NT2/D1 (cell line): ENCODE measurements around the gene ADORA2A.

Source experiments
- DNase-seq: peaks from one replicate; pipeline ENCODE4 v3.0.0-alpha.2; 2011; ENCODE audit warnings: low read depth, low spot score
- H3K27me3 ChIP-seq: 2 replicates; pipeline ENCODE4 v1.6.0; 2011; ENCODE audit warnings: mild to moderate bottlenecking; ENCODE audit not compliant: insufficient read length, insufficient read depth
- H3K36me3 ChIP-seq: 2 replicates; pipeline ENCODE4 v1.6.1; 2011; ENCODE audit warnings: mild to moderate bottlenecking, low read length, mixed read lengths; ENCODE audit not compliant: insufficient read depth, insufficient read length
- H3K4me1 ChIP-seq: 2 replicates; pipeline ENCODE4 v1.5.1; 2011; ENCODE audit not compliant: insufficient read depth, insufficient read length
- H3K4me3 ChIP-seq: 2 replicates; pipeline ENCODE4 v1.5.1; 2011; ENCODE audit warnings: low read depth; ENCODE audit not compliant: insufficient read length
- H3K9ac ChIP-seq: 2 replicates; pipeline ENCODE4 v1.6.0; 2011; ENCODE audit warnings: low read depth; ENCODE audit not compliant: insufficient read length
- H3K9me3 ChIP-seq: 2 replicates; pipeline ENCODE4 v1.5.1; 2011; ENCODE audit warnings: mild to moderate bottlenecking, low read length; ENCODE audit not compliant: insufficient read depth
- SUZ12 ChIP-seq: IDR thresholded peaks from 2 replicates; pipeline ENCODE4 v1.6.1; 2011; ENCODE audit not compliant: insufficient read length, insufficient read depth; ENCODE audit errors: extremely low read depth
- YY1 ChIP-seq: IDR thresholded peaks from 2 replicates; pipeline ENCODE4 v1.6.1; 2011; ENCODE audit not compliant: insufficient read length, insufficient read depth
- ZNF274 ChIP-seq: IDR thresholded peaks from 2 replicates; pipeline ENCODE4 v1.6.1; 2011; ENCODE audit warnings: mild to moderate bottlenecking, low read depth, low read length

The ADORA2A gene

DNA sequence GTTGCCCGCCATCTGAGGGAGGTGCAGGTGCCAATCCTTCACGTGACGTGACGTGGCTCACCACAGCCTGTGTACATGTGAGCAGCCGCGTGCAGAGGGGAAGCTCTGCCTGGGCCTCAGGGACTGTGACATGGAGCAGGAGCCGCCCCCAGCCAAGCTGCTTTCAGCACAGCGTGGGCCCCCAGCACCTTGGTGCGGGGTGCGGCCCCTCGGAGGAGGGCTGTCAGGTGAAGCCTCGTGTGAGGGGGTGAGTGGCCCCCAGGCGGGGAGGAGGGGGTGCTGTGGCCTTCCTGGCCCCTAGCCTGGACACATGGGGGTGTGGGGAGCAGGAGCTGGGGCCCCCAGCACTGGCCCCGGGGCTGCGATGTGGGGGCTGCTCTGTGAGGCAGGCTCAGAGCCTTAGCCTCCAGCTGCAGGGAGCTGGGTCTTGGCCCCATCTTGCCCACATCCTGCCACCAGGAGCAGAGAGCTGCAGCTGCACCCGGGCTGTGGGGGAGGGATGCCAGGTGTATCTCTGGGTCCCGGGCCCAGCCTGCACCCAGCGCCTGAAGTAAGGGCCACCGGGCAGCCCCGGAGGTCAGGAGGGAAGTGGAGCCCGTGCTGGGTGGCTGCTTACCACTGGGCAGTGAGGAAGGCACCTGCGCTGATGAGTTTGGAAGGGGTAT lies at the start of gene ADORA2A:
TSS of gene ADORA2A (plus strand) at position 100 of the 665 bp plus-strand sequence. CDS start 5,806 bp downstream, outside the sequence.
- H3K9ac ChIP-seq, result peak within 1 kb of the TSS; percentile 21
- no peak for TF ChIP-seq ZNF274
- TF ChIP-seq YY1, result no peak
- no peak for TF ChIP-seq SUZ12
- no peak within 1 kb of the TSS for H3K4me3 ChIP-seq
- DNase-seq, result no peak
- H3K36me3 ChIP-seq, result no peaks in the 10 kb centered on the region
- H3K4me1 ChIP-seq, result peaks cover 15% of the 10 kb centered on the region
- no peaks in the 10 kb centered on the region for H3K9me3 ChIP-seq
- peaks cover 11% of the 10 kb centered on the region for H3K27me3 ChIP-seq

DNA sequence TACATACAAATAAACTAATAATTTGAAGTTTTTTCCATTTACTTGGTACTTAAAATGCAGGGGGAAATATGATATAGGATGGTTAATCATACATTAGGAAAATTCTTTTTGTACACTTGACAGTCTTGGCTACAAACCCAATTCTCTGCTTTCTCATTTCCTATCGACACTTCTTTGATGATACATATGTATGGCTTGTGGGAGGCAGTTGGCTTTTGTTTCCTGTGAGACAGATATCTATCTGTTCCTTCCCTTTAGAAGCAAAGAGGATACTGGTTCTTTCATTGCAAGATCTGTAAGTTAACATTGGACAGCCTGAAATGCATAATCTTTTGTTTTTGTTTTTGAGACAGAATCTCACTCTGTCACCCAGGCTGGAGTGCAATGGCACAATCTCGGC lies 47.9 kb upstream of the ADORA2A start:
- no peaks in the 10 kb centered on the region for H3K9me3 ChIP-seq
- H3K9ac ChIP-seq, result no peak overlapping the region
- H3K27me3 ChIP-seq, result no peaks in the 10 kb centered on the region
- H3K36me3 ChIP-seq, result peaks cover 29% of the 10 kb centered on the region
- no peak overlapping the region for H3K4me3 ChIP-seq
- TF ChIP-seq ZNF274 (no peak), YY1 (no peak), SUZ12 (no peak)
- DNase-seq, result no peak
- no peaks in the 10 kb centered on the region for H3K4me1 ChIP-seq

DNA sequence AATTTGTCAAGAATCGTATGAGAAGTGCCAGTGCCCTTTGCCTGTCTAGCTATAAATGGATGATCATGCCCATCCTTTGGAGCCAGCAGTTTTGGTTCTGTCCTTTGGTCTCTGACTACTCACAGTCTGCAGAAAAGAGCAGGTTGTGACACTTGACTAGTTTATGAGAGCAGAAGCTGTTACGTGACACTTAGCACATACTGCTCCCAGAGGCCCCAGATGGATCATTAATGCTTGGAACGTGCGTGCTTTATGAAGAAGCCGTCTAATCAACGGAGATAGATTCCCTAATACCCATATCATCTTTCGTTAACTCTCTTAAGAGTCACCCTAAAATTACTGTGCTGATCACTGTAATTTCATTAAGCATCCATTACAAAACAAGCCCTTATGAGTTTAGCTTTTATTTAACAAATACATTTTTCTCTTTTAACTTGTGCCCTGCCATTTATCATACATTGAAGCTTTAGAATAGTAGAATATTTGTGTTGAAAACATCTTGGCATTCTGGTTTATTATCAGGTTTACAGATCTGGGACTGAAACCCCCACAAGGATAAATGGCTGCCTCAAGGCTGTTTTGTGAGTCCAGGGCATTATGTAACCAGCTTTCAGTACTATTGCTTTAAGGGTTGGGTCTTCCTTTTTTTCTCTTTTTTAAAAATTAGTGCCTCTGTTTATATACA lies 47.0 kb upstream of the ADORA2A start:
- Histone ChIP-seq H3K27me3 (no peaks in the 10 kb centered on the region), H3K4me3 (no peak overlapping the region), H3K9ac (no peak overlapping the region), H3K36me3 (peaks cover 26% of the 10 kb centered on the region), H3K4me1 (no peaks in the 10 kb centered on the region), H3K9me3 (no peaks in the 10 kb centered on the region)
- no peak for TF ChIP-seq SUZ12
- DNase-seq, result no peak

DNA sequence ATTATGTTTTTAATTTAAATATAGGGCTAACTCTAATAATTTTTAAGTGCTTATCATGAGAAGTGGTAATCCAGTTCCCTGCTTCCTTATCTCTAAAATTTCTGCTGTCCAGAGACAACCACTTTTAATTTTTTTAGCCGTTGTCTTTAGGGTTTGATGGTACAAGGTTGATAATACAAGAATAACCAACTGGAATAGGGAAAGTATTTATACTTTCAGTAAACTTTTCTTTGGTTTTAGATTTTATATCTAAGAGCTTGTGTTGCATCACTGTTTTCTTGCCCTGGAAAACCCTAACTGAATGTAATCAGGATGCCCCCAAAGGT lies 46.5 kb upstream of the ADORA2A start:
- no peak for TF ChIP-seq ZNF274
- TF ChIP-seq SUZ12, result no peak
- no peak for TF ChIP-seq YY1
- Histone ChIP-seq H3K27me3 (no peaks in the 10 kb centered on the region), H3K9ac (no peak overlapping the region), H3K36me3 (peaks cover 22% of the 10 kb centered on the region), H3K9me3 (no peaks in the 10 kb centered on the region), H3K4me3 (no peak overlapping the region), H3K4me1 (no peaks in the 10 kb centered on the region)
- DNase-seq, result no peak

DNA sequence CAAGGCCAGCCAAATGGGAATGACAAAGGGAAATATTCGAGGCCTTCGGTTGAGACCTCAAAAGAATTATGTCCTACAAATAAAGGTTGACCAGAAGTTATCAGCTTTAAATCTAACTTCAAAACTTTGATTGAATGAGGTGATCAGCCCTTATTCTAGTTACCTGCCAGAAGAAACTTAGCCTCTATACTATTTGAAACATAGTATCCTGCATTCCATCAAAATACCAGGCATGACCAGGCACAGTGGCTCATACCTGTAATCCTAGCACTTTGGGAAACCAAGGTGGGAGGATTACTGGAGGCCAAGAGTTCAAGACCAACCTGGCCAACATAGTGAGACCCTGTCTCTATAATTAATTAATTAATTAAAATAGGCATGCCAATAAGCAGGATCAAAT lies 44.3 kb upstream of the ADORA2A start:
- TF ChIP-seq ZNF274, result no peak
- H3K36me3 ChIP-seq, result peaks cover 12% of the 10 kb centered on the region
- no peaks in the 10 kb centered on the region for H3K9me3 ChIP-seq
- H3K4me1 ChIP-seq, result no peaks in the 10 kb centered on the region
- no peaks in the 10 kb centered on the region for H3K27me3 ChIP-seq
- no peak overlapping the region for H3K4me3 ChIP-seq
- no peak overlapping the region for H3K9ac ChIP-seq
- no peak for DNase-seq

DNA sequence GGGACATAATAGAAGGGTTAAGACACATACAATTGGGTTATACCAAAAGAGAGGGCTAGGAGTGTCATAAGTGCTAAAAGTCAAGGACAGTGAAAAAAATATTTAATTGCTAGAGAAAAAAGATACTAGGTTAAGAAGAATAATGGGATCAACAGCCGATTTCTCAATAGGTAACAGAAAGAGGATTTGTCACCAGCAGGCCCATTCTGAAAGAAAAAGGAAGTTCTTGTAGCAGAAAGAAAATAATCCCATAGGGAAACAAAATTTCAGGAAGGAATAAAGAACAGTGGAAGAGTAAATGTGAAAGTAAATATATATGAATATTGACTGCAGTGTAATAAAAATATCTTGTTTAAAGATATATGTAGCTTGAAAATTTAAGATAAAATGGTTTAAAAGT lies 43.3 kb upstream of the ADORA2A start:
- H3K27me3 ChIP-seq, result no peaks in the 10 kb centered on the region
- TF ChIP-seq YY1, result no peak
- H3K4me3 ChIP-seq, result no peak overlapping the region
- H3K4me1 ChIP-seq, result no peaks in the 10 kb centered on the region
- no peak for DNase-seq
- no peak overlapping the region for H3K9ac ChIP-seq
- peaks cover 12% of the 10 kb centered on the region for H3K36me3 ChIP-seq
- H3K9me3 ChIP-seq, result no peaks in the 10 kb centered on the region

DNA sequence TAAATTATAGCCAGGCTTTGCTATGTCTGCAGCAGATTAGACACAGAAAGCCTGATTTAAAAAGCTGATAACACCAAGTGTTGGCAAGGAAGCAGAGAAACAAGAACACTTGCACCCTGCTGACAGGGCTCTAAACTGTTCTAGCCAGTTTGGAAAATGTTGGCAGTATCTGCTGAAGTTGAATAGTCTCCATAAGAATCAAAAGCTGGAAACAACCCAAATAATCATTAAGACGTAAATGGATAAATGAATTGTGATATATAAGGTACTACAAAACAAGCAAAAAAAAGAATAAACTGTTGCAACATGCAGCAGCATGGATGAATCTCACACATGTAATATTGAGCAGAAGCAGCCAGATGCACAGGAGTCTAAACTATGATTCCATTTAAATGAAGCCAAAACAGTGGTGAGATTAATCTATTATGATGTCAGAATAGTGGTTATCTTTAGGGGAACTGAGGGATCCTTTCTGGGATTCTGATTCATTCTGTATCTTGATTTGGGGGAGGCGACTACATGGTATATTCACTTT lies 40.4 kb upstream of the ADORA2A start:
- Histone ChIP-seq H3K9ac (no peak overlapping the region), H3K4me3 (no peak overlapping the region), H3K4me1 (no peaks in the 10 kb centered on the region), H3K36me3 (peaks cover 13% of the 10 kb centered on the region), H3K9me3 (no peaks in the 10 kb centered on the region), H3K27me3 (no peaks in the 10 kb centered on the region)
- no peak for TF ChIP-seq SUZ12
- TF ChIP-seq YY1, result no peak
- TF ChIP-seq ZNF274, result no peak
- no peak for DNase-seq
